Neural progenitor cell (in vitro differentiated cells): ENCODE measurements around the gene NBR1. TPM values are rescaled to one million over a fixed set of nuclear protein-coding genes. Genes with fewer than 3 reads are reported as not detected.
"Not testable (repeated sequence)": the region's sequence is repeated elsewhere in the genome, so short reads cannot be mapped to it uniquely, and the experiment has no call there.

Source experiments
- DNase-seq: peaks from one replicate; pipeline ENCODE4 v3.0.0-alpha.2; 2016; ENCODE audit warnings: low spot score
- H2AFZ ChIP-seq: fragments of 200-600 bp; sonication (generic); replicated peaks from 2 replicates; pipeline ENCODE4 v1.6.1; 2016; ENCODE audit warnings: antibody characterized with exemption
- H3F3A ChIP-seq: fragments of 200-600 bp; sonication (generic); 2 replicates; pipeline ENCODE4 v1.6.1; 2016; ENCODE audit warnings: antibody characterized with exemption, low read depth
- H3K27ac ChIP-seq: fragments of 200-600 bp; sonication (generic); 2 replicates; pipeline ENCODE4 v1.5.1; 2016; ENCODE audit warnings: mild to moderate bottlenecking
- H3K27me3 ChIP-seq: fragments of 200-600 bp; sonication (generic); 2 replicates; pipeline ENCODE4 v1.6.1; 2016; ENCODE audit warnings: mild to moderate bottlenecking, moderate library complexity
- H3K36me3 ChIP-seq: fragments of 200-600 bp; sonication (generic); 2 replicates; pipeline ENCODE4 v1.5.1; 2016
- H3K4me1 ChIP-seq: fragments of 200-600 bp; sonication (generic); 2 replicates; pipeline ENCODE4 v1.6.1; 2016; ENCODE audit warnings: mixed run types
- H3K4me2 ChIP-seq: fragments of 200-600 bp; sonication (generic); 2 replicates; pipeline ENCODE4 v1.6.1; 2016
- H3K4me3 ChIP-seq: fragments of 200-600 bp; sonication (generic); 2 replicates; pipeline ENCODE4 v1.5.1; 2016
- H3K79me2 ChIP-seq: fragments of 200-600 bp; sonication (generic); 2 replicates; pipeline ENCODE4 v1.6.1; 2016; ENCODE audit warnings: low read depth
- H3K9ac ChIP-seq: fragments of 200-600 bp; sonication (generic); 2 replicates; pipeline ENCODE4 v1.6.1; 2016
- H3K9me3 ChIP-seq: fragments of 200-600 bp; sonication (generic); 2 replicates; pipeline ENCODE4 v1.5.1; 2016; ENCODE audit warnings: low read depth
- H4K20me1 ChIP-seq: fragments of 200-600 bp; sonication (generic); 2 replicates; pipeline ENCODE4 v1.6.1; 2016; ENCODE audit warnings: low read depth
- H3K27ac Mint-ChIP-seq: 3 replicates; pipeline ENCODE4 v1.8.0; 2021; ENCODE audit warnings: mixed read lengths
- H3K27me3 Mint-ChIP-seq: 2 replicates; pipeline ENCODE4 v1.8.0; 2022; ENCODE audit warnings: low read depth, mild to moderate bottlenecking, inconsistent platforms, moderate library complexity, mixed read lengths; ENCODE audit not compliant: insufficient read depth
- H3K36me3 Mint-ChIP-seq: 3 replicates; pipeline ENCODE4 v1.8.0; 2021; ENCODE audit warnings: mixed read lengths
- H3K4me1 Mint-ChIP-seq: 3 replicates; pipeline ENCODE4 v1.8.0; 2021; ENCODE audit warnings: mixed read lengths
- H3K4me3 Mint-ChIP-seq: 3 replicates; pipeline ENCODE4 v1.8.0; 2021; ENCODE audit warnings: mild to moderate bottlenecking, moderate library complexity, mixed read lengths
- H3K9me3 Mint-ChIP-seq: 3 replicates; pipeline ENCODE4 v1.8.0; 2020; ENCODE audit warnings: mixed read lengths
- EZH2 ChIP-seq: fragments of 200-600 bp; sonication (generic); IDR thresholded peaks from 2 replicates; pipeline ENCODE4 v1.6.1; 2017; ENCODE audit warnings: antibody characterized with exemption, mild to moderate bottlenecking, moderate library complexity
- EZH2phosphoT487 ChIP-seq: fragments of 200-600 bp; sonication (generic); IDR thresholded peaks from 2 replicates; pipeline ENCODE4 v1.6.1; 2017; ENCODE audit warnings: antibody characterized with exemption
- total RNA-seq: library from RNA; depleted of rRNA; stranded (reverse); fragments of >200 nt; gene quantifications from 2 replicates; pipeline ENCODE4 v1.2.3, GENCODE V29; 2015; ENCODE audit warnings: low replicate concordance
- TF ChIP-seq, protein P1 (sequence below): fragments of 200-600 bp; sonication (generic); IDR thresholded peaks from 2 replicates; pipeline ENCODE4 v1.5.1; 2017; ENCODE audit warnings: antibody characterized with exemption, mild to moderate bottlenecking

The NBR1 gene
- total RNA-seq, 1 donor from 2014 or later: 76.5 TPM

DNA sequence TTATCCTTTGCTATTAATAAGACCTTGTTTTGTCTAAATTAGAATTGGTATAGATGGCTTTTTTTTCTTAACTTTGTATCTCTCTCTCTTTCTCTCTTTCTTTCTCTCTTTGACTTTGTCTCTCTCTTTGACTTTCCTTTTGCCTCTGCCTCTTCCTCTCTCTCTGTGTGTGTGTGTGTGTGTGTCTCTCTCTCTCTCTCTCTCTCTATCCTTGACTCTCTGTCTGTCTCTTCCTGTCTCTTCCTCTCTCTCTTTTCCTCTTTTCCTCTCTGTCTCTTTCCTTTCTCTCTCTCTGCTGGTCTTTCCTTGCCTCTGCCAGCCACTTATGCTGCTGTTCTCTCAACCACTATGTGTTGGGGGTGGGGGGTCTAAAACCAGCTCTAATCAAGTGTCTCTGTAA is 5.0 kb upstream of the NBR1 start:
- H3K9me3 ChIP-seq, H3K27ac Mint-ChIP-seq, H3K36me3 ChIP-seq, H3K4me3 Mint-ChIP-seq, H3K36me3 Mint-ChIP-seq, H3K4me3 ChIP-seq, H4K20me1 ChIP-seq, H3K27me3 Mint-ChIP-seq, H3K9me3 Mint-ChIP-seq, H3K27me3 ChIP-seq, H3K27ac ChIP-seq, H3K4me2 ChIP-seq, H2AFZ ChIP-seq, H3K9ac ChIP-seq, H3K4me1 ChIP-seq, DNase-seq, H3K4me1 Mint-ChIP-seq: not testable (repeated sequence)
- Histone ChIP-seq H3K79me2 (peaks cover 29% of the 10 kb centered on the region), H3F3A (peaks cover 22% of the 10 kb centered on the region)

DNA sequence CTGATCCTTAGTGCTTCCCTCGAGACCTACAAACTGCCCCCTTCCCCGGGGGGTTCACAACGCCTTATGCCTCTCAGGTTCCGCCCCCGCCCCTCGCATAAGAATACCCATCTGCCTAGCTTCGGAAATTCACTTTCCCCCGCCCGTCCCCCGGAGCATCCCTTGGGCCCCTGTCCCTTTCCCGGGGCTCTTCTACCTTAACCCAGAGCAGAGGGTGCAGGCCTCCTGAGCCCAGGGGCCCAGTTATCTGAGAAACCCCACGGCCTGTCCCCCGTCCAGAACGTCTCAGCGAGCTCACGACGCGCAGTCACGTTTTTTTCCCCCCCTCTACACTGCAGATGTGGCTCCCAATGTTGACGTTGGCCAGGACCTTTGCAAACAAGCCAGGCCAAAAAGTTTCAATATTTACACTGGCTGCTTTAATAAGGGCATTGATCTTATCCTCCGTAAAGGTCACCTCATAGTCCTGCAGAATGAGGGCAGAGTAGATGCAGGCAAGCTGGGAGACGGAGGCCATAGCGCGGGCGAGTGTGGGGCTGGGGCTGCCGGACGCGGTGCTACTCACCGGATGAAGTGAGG is 1.4 kb upstream of the NBR1 start:
- peaks cover 9% of the 10 kb centered on the region for H3K4me1 ChIP-seq
- Mint-ChIP-seq H3K4me1 (peaks cover 15% of the 10 kb centered on the region), H3K27ac (no peak overlapping the region), H3K36me3 (peaks cover 5% of the 10 kb centered on the region), H3K27me3 (no peaks in the 10 kb centered on the region), H3K4me3 (no peak overlapping the region), H3K9me3 (no peaks in the 10 kb centered on the region)
- peak; percentile 56 for DNase-seq
- H2AFZ ChIP-seq: peak overlapping the region; percentile 94
- H3K9ac ChIP-seq: peak overlapping the region; percentile 27
- H4K20me1 ChIP-seq: no peaks in the 10 kb centered on the region
- peaks cover 61% of the 10 kb centered on the region for H3K79me2 ChIP-seq
- H3K27ac ChIP-seq: peak overlapping the region; percentile 14
- no peaks in the 10 kb centered on the region for H3K9me3 ChIP-seq
- H3K27me3 ChIP-seq: no peaks in the 10 kb centered on the region
- no peak for TF ChIP-seq EZH2
- TF ChIP-seq, protein P1, sequence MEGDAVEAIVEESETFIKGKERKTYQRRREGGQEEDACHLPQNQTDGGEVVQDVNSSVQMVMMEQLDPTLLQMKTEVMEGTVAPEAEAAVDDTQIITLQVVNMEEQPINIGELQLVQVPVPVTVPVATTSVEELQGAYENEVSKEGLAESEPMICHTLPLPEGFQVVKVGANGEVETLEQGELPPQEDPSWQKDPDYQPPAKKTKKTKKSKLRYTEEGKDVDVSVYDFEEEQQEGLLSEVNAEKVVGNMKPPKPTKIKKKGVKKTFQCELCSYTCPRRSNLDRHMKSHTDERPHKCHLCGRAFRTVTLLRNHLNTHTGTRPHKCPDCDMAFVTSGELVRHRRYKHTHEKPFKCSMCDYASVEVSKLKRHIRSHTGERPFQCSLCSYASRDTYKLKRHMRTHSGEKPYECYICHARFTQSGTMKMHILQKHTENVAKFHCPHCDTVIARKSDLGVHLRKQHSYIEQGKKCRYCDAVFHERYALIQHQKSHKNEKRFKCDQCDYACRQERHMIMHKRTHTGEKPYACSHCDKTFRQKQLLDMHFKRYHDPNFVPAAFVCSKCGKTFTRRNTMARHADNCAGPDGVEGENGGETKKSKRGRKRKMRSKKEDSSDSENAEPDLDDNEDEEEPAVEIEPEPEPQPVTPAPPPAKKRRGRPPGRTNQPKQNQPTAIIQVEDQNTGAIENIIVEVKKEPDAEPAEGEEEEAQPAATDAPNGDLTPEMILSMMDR: no peak
- TF ChIP-seq EZH2phosphoT487: no peak
- H3F3A ChIP-seq: peaks cover 30% of the 10 kb centered on the region
- H3K4me3 ChIP-seq: peak overlapping the region; percentile 77
- no peaks in the 10 kb centered on the region for H3K36me3 ChIP-seq
- H3K4me2 ChIP-seq: peak overlapping the region; percentile 87

DNA sequence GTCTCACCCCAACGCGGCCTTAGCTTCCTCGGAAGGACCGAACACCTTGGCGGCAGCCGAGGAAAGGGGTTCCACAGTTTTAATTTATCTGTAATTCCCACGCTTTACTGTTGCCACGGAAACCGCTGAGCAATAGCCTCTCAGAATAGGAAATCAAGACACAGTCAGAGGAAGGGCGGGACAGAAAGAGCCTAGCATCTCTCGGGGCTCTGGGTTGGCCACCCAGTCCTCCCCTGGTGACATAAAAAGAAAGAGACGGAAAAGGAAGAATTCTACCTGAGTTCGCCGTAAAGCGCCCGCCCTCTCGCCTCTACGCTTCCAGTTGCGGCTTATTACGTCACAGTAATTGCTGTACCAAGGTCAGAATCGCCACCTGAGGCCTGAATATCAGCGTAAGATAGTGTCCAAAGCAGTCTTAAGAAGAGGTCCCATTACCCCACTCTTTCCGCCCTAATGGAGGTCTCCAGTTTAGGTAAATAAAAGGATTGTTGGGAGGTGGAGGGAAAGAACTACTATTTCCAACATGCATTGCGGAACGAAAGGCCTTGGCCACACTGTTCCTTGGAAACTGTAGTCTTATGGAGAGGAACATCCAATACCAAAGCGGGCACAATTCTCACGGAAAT is 761 bp upstream of the NBR1 start:
- H3K36me3 Mint-ChIP-seq: peaks cover 5% of the 10 kb centered on the region
- H3K27ac ChIP-seq: peak overlapping the region; percentile 86
- peak overlapping the region; percentile 94 for H2AFZ ChIP-seq
- peak overlapping the region; percentile 87 for H3K4me2 ChIP-seq
- H3K27me3 ChIP-seq: no peaks in the 10 kb centered on the region
- peak; percentile 94 for DNase-seq
- H3K27ac Mint-ChIP-seq: no peak overlapping the region
- H3K9ac ChIP-seq: peak overlapping the region; percentile 46
- H3K9me3 Mint-ChIP-seq: no peaks in the 10 kb centered on the region
- H3K4me1 Mint-ChIP-seq: peaks cover 15% of the 10 kb centered on the region
- TF ChIP-seq, protein P1: no peak
- peaks cover 30% of the 10 kb centered on the region for H3F3A ChIP-seq
- no peaks in the 10 kb centered on the region for H4K20me1 ChIP-seq
- H3K4me3 ChIP-seq: peak overlapping the region; percentile 77
- H3K79me2 ChIP-seq: peaks cover 61% of the 10 kb centered on the region
- H3K4me1 ChIP-seq: peaks cover 9% of the 10 kb centered on the region
- no peaks in the 10 kb centered on the region for H3K9me3 ChIP-seq
- no peak overlapping the region for H3K4me3 Mint-ChIP-seq
- H3K27me3 Mint-ChIP-seq: no peaks in the 10 kb centered on the region
- H3K36me3 ChIP-seq: no peaks in the 10 kb centered on the region
